ENCODE results near the gene SRSF7. TPM values are rescaled to one million over a fixed set of nuclear protein-coding genes. Genes with fewer than 3 reads are reported as not detected.

SRSF7 gene
- polyA plus RNA-seq, 1 donor (not counting 4 experiments of a cell fraction or from before 2014, with no cell fraction given): 316 TPM

DNA sequence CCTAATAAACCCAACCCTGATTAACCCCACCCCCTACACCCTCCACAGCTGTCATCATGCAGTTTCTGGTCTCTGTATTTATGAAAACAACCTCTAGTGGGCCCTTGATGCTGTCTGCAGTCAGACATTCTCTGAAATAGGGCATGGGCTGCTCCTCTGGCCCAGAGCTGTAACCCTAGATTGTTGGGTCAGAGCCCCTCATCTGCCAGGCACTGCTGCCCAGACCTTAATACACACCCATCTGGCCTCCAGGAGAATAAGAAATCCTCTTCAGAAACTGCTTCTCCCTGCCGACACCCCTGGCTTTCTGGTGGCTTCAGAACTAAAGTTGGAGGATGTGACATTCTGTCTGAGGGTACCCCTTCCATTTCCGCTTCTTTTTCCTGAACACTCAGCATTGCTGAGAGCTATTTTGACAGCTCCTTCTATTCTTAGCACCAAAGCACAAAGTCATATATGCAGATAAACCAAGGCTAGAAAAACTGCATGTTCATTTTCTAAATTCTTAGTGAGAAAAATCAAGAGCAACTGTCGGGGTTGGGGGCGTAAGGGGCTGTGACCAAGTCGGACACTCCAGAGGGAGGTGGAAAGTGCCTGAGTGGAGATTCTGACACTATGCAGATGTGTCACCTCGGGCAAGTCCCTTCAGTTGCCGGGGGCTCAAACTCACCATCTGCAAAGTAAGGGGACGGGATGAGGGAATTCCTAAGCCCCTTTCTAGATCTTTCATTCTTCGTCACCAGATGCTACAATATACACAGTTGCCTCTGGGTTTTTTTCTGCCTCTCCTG, 28.7 kb downstream of the SRSF7 start:
- Histone ChIP-seq H3K9me1 (ENCODE audit: control insufficient read depth, extremely low read depth, insufficient read depth, low read length) (no peaks in the 10 kb centered on the region), H3K4me2 (ENCODE audit: control insufficient read depth, extremely low read depth, insufficient read depth, low read depth, low read length) (no peak overlapping the region), H3K79me2 (ENCODE audit: control insufficient read depth, insufficient read depth, low read length) (no peaks in the 10 kb centered on the region), H3K9me3 (ENCODE audit: control insufficient read depth, low read depth, low read length) (no peaks in the 10 kb centered on the region), H3K27me3 (ENCODE audit: control insufficient read depth, extremely low read depth, insufficient read depth, low read length) (no peaks in the 10 kb centered on the region), H3K9ac (ENCODE audit: control insufficient read depth, extremely low read depth, insufficient read depth, low read length) (no peak overlapping the region), H3K4me3 (ENCODE audit: control insufficient read depth in 2 of 3, extremely low read depth in 1 of 3, insufficient read depth in 2 of 3, low read depth in 1 of 3, low read length in 3 of 3) (no peak overlapping the region), H2AFZ (ENCODE audit: control insufficient read depth, low read length) (no peak overlapping the region), H3K27ac (ENCODE audit: control insufficient read depth, insufficient read depth, low read length) (no peak overlapping the region), H3K4me1 (ENCODE audit: control insufficient read depth, extremely low read depth, insufficient read depth, low read length) (peaks cover 7% of the 10 kb centered on the region), H4K20me1 (ENCODE audit: control insufficient read depth, extremely low read depth, insufficient read depth, low read length) (no peaks in the 10 kb centered on the region), H3K36me3 (ENCODE audit: control insufficient read depth in 2 of 2, extremely low read depth in 1 of 2, insufficient read depth in 2 of 2, low read length in 2 of 2) (no peaks in the 10 kb centered on the region)
- TF ChIP-seq CTCF (optimal IDR thresholded peaks at IDR 0.05 in 1 of 3, IDR thresholded peaks at IDR 0.05 in 1 of 3, conservative IDR thresholded peaks at IDR 0.05 in 1 of 3; ENCODE audit: extremely low read depth in 1 of 3, insufficient read depth in 2 of 3, low read length in 3 of 3) (no peak), EZH2 (IDR thresholded peaks at IDR 0.05; ENCODE audit: low read length) (no peak)
- FAIRE-seq: no peak
- no peak for DNase-seq (ENCODE audit: low read depth, low spot score)
- dilution Hi-C loops (cut with MboI; ENCODE audit: extremely low pct_ligation_motif_present, low sequenced_read_pairs): loop anchor here (25.0 kb wide), 1 partner anchor 110 kb away; the partner anchor contains the start of gene HNRNPLL

GRCh38 chr2:38720613-38721241, 30.4 kb downstream of the SRSF7 start:
- no peaks in the 10 kb centered on the region for H3K27me3 ChIP-seq (ENCODE audit: control insufficient read depth, extremely low read depth, insufficient read depth, low read length)
- no peaks in the 10 kb centered on the region for H3K9me3 ChIP-seq (ENCODE audit: control insufficient read depth, low read depth, low read length)
- H3K9ac ChIP-seq (ENCODE audit: control insufficient read depth, extremely low read depth, insufficient read depth, low read length): no peak overlapping the region
- H3K4me3 ChIP-seq (ENCODE audit: control insufficient read depth in 2 of 3, extremely low read depth in 1 of 3, insufficient read depth in 2 of 3, low read depth in 1 of 3, low read length in 3 of 3): no peak overlapping the region
- no peak for FAIRE-seq
- no peaks in the 10 kb centered on the region for H3K36me3 ChIP-seq (ENCODE audit: control insufficient read depth in 2 of 2, extremely low read depth in 1 of 2, insufficient read depth in 2 of 2, low read length in 2 of 2)
- TF ChIP-seq CTCF (optimal IDR thresholded peaks at IDR 0.05 in 1 of 3, IDR thresholded peaks at IDR 0.05 in 1 of 3, conservative IDR thresholded peaks at IDR 0.05 in 1 of 3; ENCODE audit: extremely low read depth in 1 of 3, insufficient read depth in 2 of 3, low read length in 3 of 3) (no peak), EZH2 (IDR thresholded peaks at IDR 0.05; ENCODE audit: low read length) (no peak)
- H3K79me2 ChIP-seq (ENCODE audit: control insufficient read depth, insufficient read depth, low read length): no peaks in the 10 kb centered on the region
- H3K9me1 ChIP-seq (ENCODE audit: control insufficient read depth, extremely low read depth, insufficient read depth, low read length): no peaks in the 10 kb centered on the region
- no peaks in the 10 kb centered on the region for H4K20me1 ChIP-seq (ENCODE audit: control insufficient read depth, extremely low read depth, insufficient read depth, low read length)
- no peak overlapping the region for H3K27ac ChIP-seq (ENCODE audit: control insufficient read depth, insufficient read depth, low read length)
- H3K4me2 ChIP-seq (ENCODE audit: control insufficient read depth, extremely low read depth, insufficient read depth, low read depth, low read length): no peak overlapping the region
- peaks cover 7% of the 10 kb centered on the region for H3K4me1 ChIP-seq (ENCODE audit: control insufficient read depth, extremely low read depth, insufficient read depth, low read length)
- no peak for DNase-seq (ENCODE audit: low read depth, low spot score)
- dilution Hi-C loops (cut with MboI; ENCODE audit: extremely low pct_ligation_motif_present, low sequenced_read_pairs): loop anchor here (25.0 kb wide), 1 partner anchor 108 kb away; the partner anchor contains the start of gene HNRNPLL
- peak overlapping the region; percentile 69 for H2AFZ ChIP-seq (ENCODE audit: control insufficient read depth, low read length)

Data from keratinocyte (primary cell).